ENCODE measurements around the gene MOSPD3. TPM values are rescaled to one million over a fixed set of nuclear protein-coding genes. Genes with fewer than 3 reads are reported as not detected.
"Not testable (repeated sequence)": the region's sequence is repeated elsewhere in the genome, so short reads cannot be mapped to it uniquely, and the experiment has no call there.

Gene MOSPD3
- 4.9 and 10.3 TPM in 2 replicates for total RNA-seq

- DNase-seq = peak; percentile 100
These were observed at the start of gene MOSPD3 for GRCh38 chr7:100611983-100612729. Gene MOSPD3, plus strand, starts transcription at chr7:100612540. Its CDS starts 252 bp downstream, at chr7:100612792.

- DNase-seq = no peak
These were observed 49.2 kb upstream of the MOSPD3 start for GRCh38 chr7:100563100-100563564.

- DNase-seq = peak; percentile 83
These were observed 48.4 kb upstream of the MOSPD3 start for GRCh38 chr7:100563809-100564400.

- not testable (repeated sequence) for DNase-seq
These were observed 47.9 kb upstream of the MOSPD3 start for GRCh38 chr7:100564405-100564804.

- DNase-seq = no peak
These were observed 47.2 kb upstream of the MOSPD3 start for GRCh38 chr7:100565133-100565571.

- DNase-seq = no peak
These were observed 46.3 kb upstream of the MOSPD3 start for GRCh38 chr7:100566018-100566531.

GRCh38 chr7:100567031-100567730 is 45.2 kb upstream of the MOSPD3 start:
- no peak for DNase-seq

GRCh38 chr7:100567751-100568175 is 44.6 kb upstream of the MOSPD3 start:
- DNase-seq = no peak

GRCh38 chr7:100568176-100568895 is 44.0 kb upstream of the MOSPD3 start:
- no peak for DNase-seq

GRCh38 chr7:100568896-100569844 is 43.2 kb upstream of the MOSPD3 start:
- peak; percentile 77 for DNase-seq

- DNase-seq = no peak
These were observed 41.1 kb upstream of the MOSPD3 start for GRCh38 chr7:100570954-100571828.

GRCh38 chr7:100571829-100572116 is 40.6 kb upstream of the MOSPD3 start:
- DNase-seq = no peak

GRCh38 chr7:100572281-100572948 is 39.9 kb upstream of the MOSPD3 start:
- no peak for DNase-seq

- no peak for DNase-seq
These were observed 39.2 kb upstream of the MOSPD3 start for GRCh38 chr7:100572949-100573675.

- DNase-seq = no peak
These were observed 38.5 kb upstream of the MOSPD3 start, which contains the start of gene SAP25 for GRCh38 chr7:100573691-100574361. Gene SAP25, minus strand, starts transcription at chr7:100573900. Its CDS starts 158 bp downstream, at chr7:100573742.

GRCh38 chr7:100574362-100575205 is 37.8 kb upstream of the MOSPD3 start:
- no peak for DNase-seq

GRCh38 chr7:100575206-100575631 is 37.1 kb upstream of the MOSPD3 start:
- no peak for DNase-seq
